HG02870 (cell line): ENCODE measurements around the gene ARHGAP27.

Experiments
- ATAC-seq: cut with Tn5 transposase; IDR thresholded peaks from one replicate; pipeline ENCODE4 v1.9.1; 2021; ENCODE audit warnings: mild to moderate bottlenecking, moderate library complexity; ENCODE audit not compliant: unreplicated experiment

The ARHGAP27 gene

DNA sequence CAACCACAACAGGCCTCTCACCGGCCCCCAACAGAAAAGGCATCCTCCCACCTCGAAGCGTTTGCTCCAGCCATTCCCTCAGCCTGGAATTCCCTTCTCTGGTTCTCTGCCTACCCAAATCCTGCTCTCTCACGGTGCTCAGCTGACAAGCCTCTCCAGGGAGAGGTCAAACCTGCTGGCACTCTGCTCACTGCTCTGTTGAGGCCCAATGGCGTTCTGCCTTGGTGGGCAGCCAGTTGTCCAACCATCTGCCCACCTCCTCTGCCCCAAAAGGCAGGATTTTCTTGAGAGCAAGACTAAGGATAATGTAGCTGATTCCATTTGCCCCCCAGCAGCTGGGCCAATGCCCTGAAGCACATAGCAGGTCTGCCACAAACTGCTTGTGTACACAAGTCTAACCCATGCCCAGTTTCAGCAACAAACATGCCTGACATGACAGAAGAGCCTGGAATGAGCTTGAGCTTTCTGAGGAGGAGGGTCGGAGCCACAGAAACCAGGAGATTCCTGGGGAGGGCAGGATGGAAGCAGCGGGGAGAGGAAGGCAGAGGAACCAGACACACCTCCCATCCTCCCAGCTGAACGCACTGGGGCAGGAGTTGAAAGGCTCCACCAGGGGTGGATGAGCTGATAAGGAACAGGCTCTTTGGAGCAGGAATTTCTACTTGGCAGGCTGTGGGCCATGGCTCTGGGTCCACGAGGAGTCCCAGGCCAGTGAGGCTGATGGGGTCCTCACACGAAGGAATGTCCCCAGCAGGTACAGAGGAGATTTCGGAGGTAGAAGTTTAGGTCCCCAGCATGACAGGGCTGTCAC is 23.9 kb downstream of the ARHGAP27 start:
- no peak for ATAC-seq

DNA sequence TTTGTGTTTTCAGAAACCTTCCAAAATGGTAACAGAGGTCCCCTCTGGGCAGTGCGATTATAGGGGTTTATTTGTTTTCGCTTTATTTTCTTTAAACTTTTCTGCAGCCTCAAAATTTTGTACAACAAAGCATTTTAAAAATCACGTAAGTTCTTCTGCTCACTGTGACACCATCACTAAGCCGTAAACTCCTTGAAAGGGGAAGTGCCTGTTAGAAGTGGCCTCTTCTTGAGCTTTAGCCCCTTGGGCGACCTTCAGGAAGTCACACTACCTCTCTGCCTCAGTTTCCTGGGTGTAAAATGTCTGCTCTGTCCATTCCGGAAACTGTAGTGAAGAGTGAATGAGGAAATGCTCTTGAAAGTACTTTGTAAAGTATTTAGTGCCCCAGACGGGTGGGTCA is 26.6 kb downstream of the ARHGAP27 start:
- no peak for ATAC-seq

DNA sequence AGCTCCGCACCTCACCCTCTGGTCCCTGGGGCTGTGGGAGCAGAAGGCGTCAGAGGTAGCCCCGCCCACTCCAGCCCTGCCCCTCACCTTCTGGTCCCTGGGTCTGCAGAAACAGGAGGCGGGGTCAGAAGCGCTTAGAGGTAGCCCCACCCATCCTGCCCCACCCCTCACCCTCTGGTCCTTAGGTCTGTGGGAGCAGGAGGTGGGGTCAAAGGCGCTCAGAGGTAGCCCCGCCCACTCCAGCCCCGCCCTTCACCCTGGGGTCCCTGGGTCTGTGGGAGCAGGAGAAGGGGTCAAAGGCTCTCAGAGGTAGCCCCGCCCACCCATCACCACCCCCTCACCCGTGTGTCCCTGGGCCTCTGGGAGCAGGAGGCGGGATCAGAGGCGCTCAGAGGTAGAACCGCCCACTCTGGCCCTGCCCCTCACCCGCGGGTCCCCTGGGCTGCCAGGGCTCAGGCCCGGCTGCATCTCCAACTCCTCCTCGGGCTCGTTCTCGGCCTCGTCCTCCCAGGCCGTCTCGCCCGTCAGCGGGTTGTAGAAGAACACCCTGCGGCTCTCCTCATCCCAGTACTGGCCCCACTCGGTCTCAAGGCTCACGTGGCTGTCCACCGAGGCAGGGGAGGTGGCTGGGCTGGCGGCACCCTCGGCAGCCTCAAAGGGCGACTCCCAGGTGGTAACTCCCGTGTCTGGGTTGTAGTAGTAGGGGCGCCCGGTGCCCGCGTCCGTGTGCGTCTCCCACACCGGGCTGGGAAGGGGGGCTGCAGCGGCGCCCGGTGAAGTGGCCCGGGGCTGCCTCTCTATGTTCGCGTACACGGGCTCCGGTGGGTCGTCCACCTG is 27.2 kb downstream of the ARHGAP27 start:
- no peak for ATAC-seq

DNA sequence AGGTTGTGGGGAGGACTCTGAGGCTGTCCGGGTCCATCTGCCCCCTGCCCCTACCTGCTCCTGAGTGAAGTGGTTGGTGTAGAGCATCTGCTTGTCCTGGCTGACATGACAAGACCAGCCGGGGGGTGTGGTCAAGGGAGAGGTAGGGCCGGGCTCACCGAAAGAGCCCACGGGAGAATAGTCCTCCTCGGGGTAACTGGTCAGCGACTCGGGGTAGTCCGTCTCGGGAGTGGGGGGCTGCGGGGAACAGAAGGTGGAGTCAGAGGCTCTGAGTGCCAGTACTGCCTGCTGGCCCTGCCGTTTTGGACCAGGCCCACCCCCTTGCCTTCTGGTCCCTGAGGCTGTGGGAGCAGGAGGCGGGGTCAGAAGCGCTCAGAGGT is 27.8 kb downstream of the ARHGAP27 start:
- ATAC-seq = no peak

DNA sequence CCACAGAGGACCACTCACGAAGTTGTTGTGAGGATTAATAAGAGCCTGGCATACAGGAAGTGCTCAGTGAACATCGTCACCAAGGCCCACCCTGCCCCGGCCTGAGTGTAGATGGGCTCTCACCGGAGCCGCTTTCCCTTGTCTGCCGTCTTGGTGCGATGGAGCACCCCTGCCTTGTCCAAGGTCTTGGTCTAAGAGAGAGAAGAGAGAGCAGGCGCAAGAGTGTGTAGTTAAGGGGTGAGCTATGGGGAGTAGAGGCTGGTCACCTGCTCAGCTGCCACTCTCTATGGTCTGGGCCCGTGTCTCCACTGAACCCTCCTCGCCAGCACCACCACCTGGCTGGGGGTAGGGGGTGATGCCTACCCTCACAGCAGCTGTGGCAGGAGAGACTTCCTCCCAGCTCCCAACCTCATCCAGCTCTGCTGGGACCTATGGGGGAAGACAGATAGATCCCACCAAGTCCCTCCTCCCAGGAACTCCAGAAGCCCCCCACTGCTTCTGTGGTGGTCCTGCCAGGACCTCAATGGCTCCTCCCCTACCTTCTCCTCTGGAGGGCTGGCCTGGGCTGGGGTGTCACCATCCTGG is 28.7 kb downstream of the ARHGAP27 start:
- ATAC-seq = no peak

DNA sequence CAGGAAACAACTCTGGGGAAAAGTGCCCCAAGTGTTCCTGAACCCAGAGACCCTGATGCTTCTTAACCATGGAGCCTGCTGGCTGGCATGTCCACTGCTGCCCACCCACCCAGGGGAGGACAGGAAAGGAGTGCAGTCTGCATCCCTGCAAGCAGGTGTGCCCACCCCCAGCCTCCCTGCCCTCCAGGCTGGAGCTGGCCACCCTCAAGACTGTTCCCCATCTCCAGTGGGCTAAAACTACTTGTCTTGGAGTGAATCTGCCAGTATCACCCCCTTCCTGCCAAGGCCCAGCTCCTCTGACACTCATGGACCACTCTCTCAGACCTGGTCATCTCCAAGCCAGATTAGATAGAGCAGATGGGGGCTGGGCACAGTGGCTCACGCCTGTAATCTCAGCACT is 29.8 kb downstream of the ARHGAP27 start:
- ATAC-seq = no peak

DNA sequence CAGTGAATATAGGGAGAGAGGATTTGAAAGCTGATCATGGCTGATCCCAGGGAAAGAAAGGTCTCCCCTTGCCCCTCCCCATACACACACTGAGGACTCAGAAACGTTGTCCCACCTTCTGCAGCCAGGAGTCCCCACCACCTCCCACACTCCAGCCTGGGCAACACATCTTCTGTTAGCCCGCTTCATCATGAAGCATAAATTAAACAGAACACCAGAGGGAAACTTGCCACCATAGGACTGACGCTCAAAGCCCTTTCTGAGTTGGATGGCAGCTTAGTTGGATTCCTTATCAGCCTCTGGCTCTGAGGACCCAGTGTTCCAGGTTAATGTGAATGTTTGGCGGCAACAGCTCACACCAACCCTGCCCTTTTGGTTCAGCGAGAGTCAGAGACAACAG is 33.9 kb downstream of the ARHGAP27 start:
- ATAC-seq = no peak

DNA sequence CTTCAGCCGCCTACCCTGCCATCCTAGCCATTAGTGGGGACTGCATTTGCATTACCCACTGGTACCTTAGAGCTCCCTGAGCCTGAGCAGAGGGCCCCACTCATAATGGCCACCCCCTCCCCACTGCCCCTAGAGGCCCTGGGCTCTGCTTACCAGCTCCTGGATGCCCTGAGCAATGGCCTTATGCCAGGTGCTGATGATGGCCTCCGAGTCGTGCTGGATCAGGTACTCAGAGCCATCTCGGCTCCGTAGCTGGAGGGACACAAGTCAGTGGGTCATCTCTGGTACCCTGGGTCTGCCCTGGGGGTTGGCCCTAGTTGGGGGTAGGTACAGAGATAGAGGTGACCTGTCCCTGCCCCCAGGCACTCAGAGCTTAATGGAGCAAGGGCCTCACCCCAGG is 34.9 kb downstream of the ARHGAP27 start:
- ATAC-seq = no peak

DNA sequence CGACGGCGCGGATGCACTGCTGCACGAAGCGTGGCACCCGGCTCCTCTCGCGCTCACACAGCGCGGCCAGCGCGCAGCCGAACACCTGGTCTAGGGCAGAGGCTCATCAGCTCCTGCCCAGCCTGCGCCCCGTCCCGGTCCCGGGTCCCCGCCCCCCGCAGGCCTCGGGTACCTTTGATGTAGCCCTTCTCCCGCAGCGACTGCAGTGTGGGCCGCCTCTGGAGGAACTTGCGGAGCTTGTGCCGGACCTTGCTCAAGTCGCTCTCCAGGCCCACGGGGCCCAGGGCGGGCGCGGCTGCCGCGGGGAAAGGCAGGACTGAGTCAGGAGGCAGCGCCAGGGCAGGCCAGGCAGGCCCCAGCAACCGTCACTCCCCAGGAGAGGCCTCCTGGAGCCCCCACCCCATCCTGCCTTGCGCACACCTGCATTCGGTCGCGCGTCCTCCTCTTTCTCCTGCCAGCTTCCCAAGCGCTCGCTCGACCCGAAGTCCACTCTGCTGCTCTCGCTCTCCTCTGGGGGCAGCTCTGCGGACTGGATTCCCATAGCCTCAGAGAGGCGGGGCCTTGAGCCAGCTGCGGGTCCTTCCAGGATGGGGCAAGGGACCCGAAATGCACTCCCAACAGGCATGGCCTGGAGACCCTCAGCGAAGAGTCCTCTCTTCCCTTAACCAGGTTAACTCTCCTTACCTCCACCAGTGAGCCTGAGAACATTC is 36.0 kb downstream of the ARHGAP27 start:
- ATAC-seq = no peak

DNA sequence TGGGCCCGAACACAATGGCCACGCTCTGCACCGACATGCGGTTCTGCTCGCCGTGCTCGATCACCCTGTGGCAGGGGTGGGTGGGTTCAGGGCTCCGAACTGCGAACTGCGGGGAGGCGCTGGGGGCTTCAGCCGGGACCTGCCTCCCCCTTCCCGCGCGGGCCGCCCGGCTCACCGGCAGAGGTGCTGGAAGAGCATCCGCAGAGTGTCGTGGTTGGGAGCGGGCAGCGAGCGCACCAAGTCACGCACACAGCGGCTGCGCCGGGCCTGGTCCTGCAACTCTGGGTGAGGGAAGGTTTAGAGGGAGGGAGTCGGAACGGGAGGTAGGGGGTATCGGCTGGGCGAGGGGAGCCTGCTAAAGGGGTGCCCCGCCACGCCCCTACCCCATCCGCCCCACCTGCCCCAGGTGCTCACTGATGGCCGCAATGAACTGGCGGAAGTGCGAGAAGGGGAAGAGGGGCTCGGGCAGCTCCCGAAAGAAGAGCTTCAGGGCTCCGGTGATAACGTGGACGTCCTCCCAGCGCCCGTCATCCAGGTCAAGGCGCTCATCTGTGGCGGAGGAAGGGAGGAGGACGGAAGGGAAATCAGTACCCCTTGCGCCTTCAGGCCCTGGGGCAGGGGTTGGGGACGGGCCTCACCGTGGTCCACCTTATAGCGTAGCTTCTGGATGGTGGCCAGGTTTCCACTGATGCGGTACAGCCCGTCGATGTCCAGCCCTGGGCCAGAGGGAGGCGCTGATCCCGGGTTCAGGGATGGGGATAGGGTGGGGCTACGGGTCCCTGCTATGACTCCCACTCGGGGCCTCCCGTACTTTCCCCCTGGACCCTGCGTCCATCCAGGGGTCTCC is 36.9 kb downstream of the ARHGAP27 start:
- no peak for ATAC-seq

DNA sequence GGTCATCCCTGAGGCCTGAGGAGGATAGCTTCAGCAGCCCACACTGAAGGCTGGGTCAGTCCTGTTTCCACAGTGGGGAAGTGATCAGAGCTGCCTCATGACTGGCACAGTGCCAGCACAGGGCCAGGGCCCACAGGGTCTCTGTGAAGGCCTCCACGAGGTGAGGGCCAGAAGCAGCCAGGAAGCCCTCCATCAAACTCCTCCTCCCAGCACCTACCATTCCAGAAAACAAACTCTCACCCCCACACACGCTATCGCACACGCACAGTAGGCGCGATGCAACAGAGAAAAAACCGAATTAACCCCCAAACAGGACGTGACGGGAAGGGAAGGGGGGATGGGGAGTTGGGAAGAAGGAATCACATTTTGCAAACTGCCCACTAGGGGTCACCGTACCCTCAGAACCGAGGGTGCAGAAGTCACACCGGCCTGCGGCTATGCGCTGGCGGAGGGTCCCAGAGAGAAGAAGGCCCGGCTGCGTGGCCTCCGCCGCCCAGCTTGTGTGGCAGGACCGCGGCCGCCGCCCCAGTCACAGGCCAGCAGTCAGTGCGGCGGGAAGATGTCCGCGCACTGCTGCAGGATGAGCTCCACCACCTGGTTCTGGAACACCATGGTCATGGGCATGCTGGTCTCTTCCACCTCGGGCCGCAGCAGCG is 37.6 kb downstream of the ARHGAP27 start:
- ATAC-seq = no peak

DNA sequence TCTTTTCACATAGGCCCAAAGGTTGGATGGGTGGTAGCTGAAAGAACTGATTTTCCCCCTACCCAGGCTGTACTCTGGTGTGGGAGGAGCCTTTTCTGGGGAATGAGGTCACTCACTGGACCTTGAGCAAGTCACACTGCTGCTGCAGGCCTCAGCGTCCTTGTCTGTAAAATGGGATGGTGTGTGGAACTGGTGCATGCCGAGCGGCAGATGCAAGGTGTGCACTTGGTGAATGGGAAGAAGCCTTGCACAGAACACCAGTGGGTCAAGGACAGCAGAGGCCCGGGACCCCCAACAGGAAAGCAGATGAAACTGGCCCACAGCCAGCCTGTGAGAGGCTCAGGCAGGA is 38.1 kb downstream of the ARHGAP27 start:
- ATAC-seq = no peak

DNA sequence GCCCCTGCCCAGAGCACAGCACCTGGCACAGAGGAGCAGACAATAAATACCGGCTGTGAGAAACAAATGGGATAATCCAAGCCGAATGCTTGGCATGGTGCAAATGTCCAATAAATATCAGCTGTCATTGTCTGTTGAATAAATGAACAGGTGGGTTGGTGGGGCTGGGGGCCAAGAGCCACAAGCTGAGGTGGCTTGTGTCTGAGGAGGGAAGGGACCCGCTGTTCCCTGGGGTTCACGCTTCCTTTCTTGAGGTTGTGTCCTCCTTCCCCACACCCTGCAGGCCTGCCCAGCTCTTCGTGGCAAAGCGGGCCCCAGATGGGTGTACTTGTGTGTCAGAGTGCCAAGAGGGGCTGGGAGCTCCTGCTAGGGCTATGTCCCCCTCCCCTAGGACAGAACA is 38.6 kb downstream of the ARHGAP27 start:
- ATAC-seq = no peak

DNA sequence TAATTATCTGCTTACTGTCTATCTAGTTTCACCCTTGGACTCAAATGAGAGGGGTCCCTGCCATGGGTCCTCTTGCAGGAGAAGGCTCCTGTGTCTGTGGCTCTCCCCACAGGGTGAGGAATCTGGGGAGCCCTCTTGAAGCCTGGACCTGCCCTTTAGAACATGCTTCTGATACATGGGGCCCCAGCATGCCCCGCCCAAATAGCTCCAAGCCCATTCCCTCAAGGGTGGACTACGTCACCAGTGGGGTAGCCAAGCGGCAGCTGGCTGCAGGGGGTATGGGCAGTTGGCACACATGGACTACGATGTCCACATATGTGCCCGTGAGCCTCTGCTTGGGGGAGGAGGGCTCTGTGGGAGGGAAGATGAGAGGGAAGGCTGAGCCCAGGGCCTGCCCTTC is 39.3 kb downstream of the ARHGAP27 start:
- no peak for ATAC-seq

DNA sequence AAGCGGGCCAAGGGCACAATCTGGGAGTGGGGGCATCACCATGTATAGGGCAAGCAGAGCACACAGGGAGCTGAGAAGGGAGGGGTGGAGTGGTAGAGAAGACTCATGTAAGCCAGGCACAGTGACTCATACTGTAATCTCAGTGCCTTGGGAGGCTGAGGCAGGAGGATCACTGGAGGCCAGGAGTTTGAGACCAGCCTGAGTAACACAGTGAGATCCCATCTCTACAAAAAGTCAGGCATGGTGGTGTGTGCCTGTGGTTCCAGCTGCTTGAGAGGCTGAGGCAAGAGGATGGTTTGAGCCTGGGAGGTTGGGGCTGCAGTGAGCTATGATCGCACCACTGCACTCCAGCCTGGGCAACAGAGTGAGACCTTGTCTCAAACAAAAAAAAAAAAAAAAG is 40.8 kb downstream of the ARHGAP27 start:
- ATAC-seq = no peak

DNA sequence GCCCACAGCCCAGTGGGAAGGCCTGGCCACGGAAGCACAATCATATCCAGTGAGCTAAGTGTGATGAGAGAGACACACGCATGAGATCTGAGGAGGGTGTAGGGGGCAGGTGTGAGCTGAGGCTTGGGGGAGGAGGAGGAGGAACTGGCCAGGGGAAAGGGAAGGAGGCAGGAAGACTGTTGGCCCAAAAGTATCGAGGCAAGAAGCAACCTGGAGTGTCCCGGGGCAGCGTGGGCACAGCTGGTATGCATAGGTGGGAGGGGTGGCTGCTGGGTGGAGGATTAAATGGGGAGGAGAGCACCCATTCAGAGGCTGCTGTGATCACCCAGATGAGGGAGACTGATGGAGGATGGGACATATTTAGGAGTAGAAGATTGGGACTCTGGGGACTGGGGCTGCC is 41.4 kb downstream of the ARHGAP27 start:
- ATAC-seq = no peak

DNA sequence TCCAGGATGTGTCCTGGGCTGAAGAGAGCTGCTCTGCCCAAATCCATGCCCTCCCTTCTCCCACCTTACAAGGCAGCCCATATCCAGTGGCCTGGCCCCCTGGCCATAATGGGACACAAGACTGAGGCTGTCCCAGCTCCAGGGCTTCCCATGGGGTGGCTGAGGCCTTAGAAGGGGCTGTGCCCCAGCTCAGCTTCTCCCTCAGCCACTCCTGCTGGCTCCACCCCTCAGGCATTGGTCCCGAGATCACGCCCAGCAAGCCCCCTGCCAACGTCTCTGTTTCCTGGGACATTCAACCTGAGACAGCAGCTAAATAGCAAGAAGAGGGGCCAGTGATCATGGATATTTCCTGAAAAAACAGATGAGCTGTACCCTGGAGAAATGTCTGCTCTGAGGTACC is 43.3 kb downstream of the ARHGAP27 start:
- no peak for ATAC-seq

DNA sequence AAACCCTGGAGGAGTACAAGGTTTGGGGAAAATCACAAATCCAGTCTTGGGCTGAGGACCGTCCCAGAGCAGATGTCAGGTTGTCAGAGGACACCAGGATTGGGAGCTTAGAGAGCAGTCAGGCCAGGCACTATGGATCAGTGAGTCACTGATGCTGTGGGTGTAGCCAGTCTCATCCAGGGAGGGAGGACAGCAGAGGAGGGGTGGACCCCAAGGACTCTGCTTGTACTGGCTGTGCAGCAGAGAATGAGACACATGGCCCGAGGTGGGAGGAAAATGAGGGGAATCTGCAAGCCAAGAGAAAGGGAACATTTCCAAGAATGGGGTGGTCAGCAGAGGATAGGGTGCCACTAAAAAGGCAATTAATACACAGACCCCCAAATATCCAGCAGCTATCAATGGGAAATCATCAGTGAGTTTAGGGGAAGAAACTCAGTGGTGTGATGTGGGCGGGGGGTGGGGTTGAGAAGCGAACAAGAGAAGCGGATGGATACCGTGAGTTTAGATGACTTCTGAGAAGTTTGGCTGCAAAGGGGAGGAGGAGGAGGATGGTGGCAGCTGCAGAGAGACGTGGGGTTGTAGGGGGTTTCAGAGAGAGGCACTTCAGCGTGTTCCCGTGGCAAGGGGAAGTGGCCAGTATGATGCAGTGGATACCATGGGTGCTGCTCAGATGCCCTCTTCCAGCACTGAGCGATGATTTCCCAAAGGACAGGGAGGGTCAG is 43.9 kb downstream of the ARHGAP27 start:
- ATAC-seq = no peak

DNA sequence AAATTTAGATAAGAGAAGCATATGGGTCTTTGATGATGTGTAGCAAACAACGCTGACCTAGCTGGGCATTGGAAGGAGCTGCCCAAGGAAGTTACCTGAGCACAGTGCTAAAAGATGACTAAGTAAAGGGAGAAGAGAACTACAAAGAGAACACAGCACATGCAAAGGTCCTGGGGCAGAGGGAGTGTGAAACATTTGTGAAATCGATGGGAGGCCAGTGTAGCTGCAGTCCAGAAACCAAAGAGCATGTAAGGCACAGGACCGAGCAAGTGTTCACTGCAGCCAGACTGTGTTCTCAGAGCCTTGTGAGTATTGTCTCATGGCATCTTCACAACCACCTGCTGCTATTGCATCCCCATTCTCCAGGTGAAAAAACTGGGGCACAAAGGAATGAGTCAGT is 44.9 kb downstream of the ARHGAP27 start:
- ATAC-seq = no peak
